Calu3 (cell line): ENCODE results near the gene OR10G2. TPM values are rescaled to one million over a fixed set of nuclear protein-coding genes. Genes with fewer than 3 reads are reported as not detected.

Experiments used
- Bru-seq: library from RNA; stranded (reverse); fragments of 400-500 nt; gene quantifications from one replicate; lab custom pipeline; 2021; lab: Mats Ljungman, UMichigan
- BruChase-seq, 2 experiments: library from RNA; stranded (reverse); fragments of 400-500 nt; gene quantifications; one replicate each; lab custom pipeline; 2021; lab: Mats Ljungman, UMichigan
- BruUV-seq: library from RNA; stranded (reverse); fragments of 400-500 nt; replicated peaks from 2 replicates; lab custom pipeline; 2021; lab: Mats Ljungman, UMichigan
- CTCF ChIA-PET: fragments of 300-600 bp; sonication (Branson Sonifier 250); formaldehyde crosslinking; loops from one replicate; lab custom pipeline; 2022; ENCODE audit warnings: antibody characterized with exemption; lab: Charles Lee
- DNase-seq: peaks from one replicate; pipeline ENCODE4 v3.0.0; 2022
- H3K27ac Mint-ChIP-seq: one replicate; pipeline ENCODE4 v1.8.0; 2022; ENCODE audit warnings: mixed read lengths; ENCODE audit not compliant: unreplicated experiment
- H3K27me3 Mint-ChIP-seq: one replicate; pipeline ENCODE4 v1.8.0; 2022; ENCODE audit warnings: mixed read lengths; ENCODE audit not compliant: unreplicated experiment
- H3K36me3 Mint-ChIP-seq: one replicate; pipeline ENCODE4 v1.8.0; 2022; ENCODE audit warnings: mild to moderate bottlenecking, moderate library complexity, mixed read lengths; ENCODE audit not compliant: insufficient read depth, unreplicated experiment
- H3K4me1 Mint-ChIP-seq: one replicate; pipeline ENCODE4 v1.8.0; 2022; ENCODE audit warnings: mild to moderate bottlenecking, low read depth, mixed read lengths; ENCODE audit not compliant: unreplicated experiment
- H3K4me3 Mint-ChIP-seq: one replicate; pipeline ENCODE4 v1.8.0; 2022; ENCODE audit warnings: mild to moderate bottlenecking, low read depth, moderate library complexity, mixed read lengths; ENCODE audit not compliant: unreplicated experiment
- H3K9me3 Mint-ChIP-seq: one replicate; pipeline ENCODE4 v1.8.0; 2022; ENCODE audit warnings: low read depth, mixed read lengths; ENCODE audit not compliant: unreplicated experiment
- CTCF ChIP-seq: fragments of 200-600 bp; IDR thresholded peaks from one replicate; pipeline ENCODE4 v1.8.0; 2022; ENCODE audit warnings: antibody characterized with exemption; ENCODE audit not compliant: unreplicated experiment
- intact Hi-C: fragments of 100-400 bp; cut with micrococcal nuclease; formaldehyde crosslinking; loops from one replicate; pipeline ENCODE4 v1.10.0; 2022; ENCODE audit not compliant: unreplicated experiment
- long read RNA-seq: library from polyadenylated mRNA; stranded (forward); transcript quantifications from one replicate; pipeline ENCODE4 v2.0.0, GENCODE V29; 2022
- total RNA-seq: library from RNA; stranded (reverse); gene quantifications from 2 replicates; pipeline ENCODE4 v1.2.3, GENCODE V29; 2022

Gene OR10G2
- total RNA-seq: not detected in 2 replicates
- Bru-seq, nascent RNA: not detected
- BruChase-seq, experiment 1, labeled RNA remaining after a 6-hour chase: not detected
- not detected for BruChase-seq, experiment 2, labeled RNA remaining after a 2-hour chase
- long read RNA-seq: 0 reads

- no peak within 1 kb of the TSS for H3K4me3 Mint-ChIP-seq
- no peak for DNase-seq
- CTCF ChIA-PET: no interaction called here
- no TSS peak for BruUV-seq
- intact Hi-C loops: no loop called here
- H3K27ac Mint-ChIP-seq: no peak within 1 kb of the TSS
- peaks cover 62% of the 10 kb centered on the region for H3K27me3 Mint-ChIP-seq
- H3K36me3 Mint-ChIP-seq: no peaks in the 10 kb centered on the region
- no peak for TF ChIP-seq CTCF
- H3K9me3 Mint-ChIP-seq: no peaks in the 10 kb centered on the region
- no peaks in the 10 kb centered on the region for H3K4me1 Mint-ChIP-seq
Observed at GRCh38 chr14:21634840-21635239, at the start of gene OR10G2. TSS of gene OR10G2 (minus strand) at chr14:21634940. CDS start at chr14:21634842, 98 bp downstream.

- no peak overlapping the region for H3K4me3 Mint-ChIP-seq
- DNase-seq: no peak
Observed at GRCh38 chr14:21680072-21680471, 45.3 kb upstream of the OR10G2 start.

GRCh38 chr14:21675566-21675965, 40.8 kb upstream of the OR10G2 start:
- no peak overlapping the region for H3K27ac Mint-ChIP-seq
- BruUV-seq: no TSS peak
- H3K4me3 Mint-ChIP-seq: no peak overlapping the region
- intact Hi-C loops: no loop called here
- no peaks in the 10 kb centered on the region for H3K4me1 Mint-ChIP-seq
- peaks cover 4% of the 10 kb centered on the region for H3K27me3 Mint-ChIP-seq
- H3K36me3 Mint-ChIP-seq: no peaks in the 10 kb centered on the region
- TF ChIP-seq CTCF: no peak
- no peaks in the 10 kb centered on the region for H3K9me3 Mint-ChIP-seq
- no peak for DNase-seq
- CTCF ChIA-PET: interaction anchor here (0.6 kb wide), 1 partner anchor 35 kb away, joined by 3 read pairs; no protein-coding TSS in a partner anchor

More at GRCh38 chr14:21680072-21680471, 45.3 kb upstream of the OR10G2 start:
- Mint-ChIP-seq H3K36me3 (no peaks in the 10 kb centered on the region), H3K9me3 (no peaks in the 10 kb centered on the region), H3K27me3 (peaks cover 13% of the 10 kb centered on the region), H3K4me1 (no peaks in the 10 kb centered on the region), H3K27ac (no peak overlapping the region)
- intact Hi-C loops: no loop called here
- CTCF ChIA-PET: no interaction called here
- TF ChIP-seq CTCF: no peak
- BruUV-seq: no TSS peak

- no peak for TF ChIP-seq CTCF
- H3K4me3 Mint-ChIP-seq: no peak within 1 kb of the TSS
- no peaks in the 10 kb centered on the region for H3K9me3 Mint-ChIP-seq
- peaks cover 23% of the 10 kb centered on the region for H3K27me3 Mint-ChIP-seq
- no peak within 1 kb of the TSS for H3K27ac Mint-ChIP-seq
- no peaks in the 10 kb centered on the region for H3K4me1 Mint-ChIP-seq
- H3K36me3 Mint-ChIP-seq: no peaks in the 10 kb centered on the region
- intact Hi-C loops: no loop called here
- BruUV-seq: no TSS peak
- DNase-seq: no peak
- CTCF ChIA-PET: no interaction called here
Observed at GRCh38 chr14:21673718-21674117, 39.0 kb upstream of the OR10G2 start, which contains the start of gene OR4E1. TSS of gene OR4E1 (minus strand) at chr14:21673818. CDS start at chr14:21670935, 2,883 bp downstream.
